H1 (cell line): Measurements from ENCODE around the gene MAP4K5. TPM values are rescaled to one million over a fixed set of nuclear protein-coding genes. Genes with fewer than 3 reads are reported as not detected.

ENCODE experiments used
- CTCF ChIA-PET: fragments of 300-600 bp; sonication (Branson Sonifier 250); formaldehyde crosslinking; loops from one replicate; lab custom pipeline; 2021; ENCODE audit not compliant: partially characterized antibody; lab: Charles Lee
- POLR2A ChIA-PET: fragments of 300-600 bp; sonication (Branson Sonifier 250); formaldehyde crosslinking; loops from one replicate; lab custom pipeline; 2021; ENCODE audit warnings: inconsistent platforms; ENCODE audit not compliant: partially characterized antibody; lab: Charles Lee
- DNase-seq, 2 experiments: peaks; one replicate each; pipeline versions ENCODE4 v3.0.0 to v3.0.0-alpha.2; 2010 to 2022; ENCODE audit warnings: low spot score in 2 of 2, low read depth in 1 of 2, mixed read lengths in 1 of 2
- FAIRE-seq: peaks from 2 replicates; lab custom pipeline; 2011; peaks lifted over from hg19 to GRCh38; lab: Jason Lieb, UNC
- H2AFZ ChIP-seq: 2 replicates; pipeline ENCODE4 v1.8.1; 2012; ENCODE audit warnings: low read length, inconsistent platforms
- H2AK5ac ChIP-seq: 2 replicates; pipeline ENCODE4 v1.6.1; 2013; ENCODE audit warnings: low read depth, low read length
- H2BK120ac ChIP-seq: replicated peaks from 2 replicates; pipeline ENCODE3; 2013; ENCODE audit warnings: low read depth, low read length, inconsistent platforms
- H2BK12ac ChIP-seq: 2 replicates; pipeline ENCODE4 v1.6.1; 2013; ENCODE audit warnings: low read depth, low read length
- H2BK15ac ChIP-seq: 2 replicates; pipeline ENCODE4 v1.6.1; 2013; ENCODE audit warnings: low read length
- H2BK20ac ChIP-seq: 2 replicates; pipeline ENCODE4 v1.6.1; 2013; ENCODE audit warnings: low read length
- H2BK5ac ChIP-seq: 2 replicates; pipeline ENCODE4 v1.6.1; 2013; ENCODE audit warnings: low read depth, low read length
- H3K14ac ChIP-seq: 2 replicates; pipeline ENCODE4 v1.6.1; 2013; ENCODE audit warnings: inconsistent platforms; ENCODE audit not compliant: insufficient read length
- H3K18ac ChIP-seq: 2 replicates; pipeline ENCODE4 v1.6.1; 2013; ENCODE audit warnings: low read length; ENCODE audit errors: extremely low read depth
- H3K23ac ChIP-seq: 2 replicates; pipeline ENCODE4 v1.6.1; 2013; ENCODE audit warnings: inconsistent platforms; ENCODE audit not compliant: insufficient read length
- H3K23me2 ChIP-seq: 2 replicates; pipeline ENCODE4 v1.6.1; 2013; ENCODE audit warnings: low read depth, low read length
- H3K27ac ChIP-seq: 2 replicates; pipeline ENCODE4 v1.6.1; 2011; ENCODE audit warnings: low read depth, low read length, inconsistent platforms
- H3K27me3 ChIP-seq, 4 experiments: replicated peaks in 1 of 4; 1 replicate in 1 of 4; 2 replicates in 3 of 4; pipeline versions ENCODE4 v1.6.1 to v1.8.1; 2011 to 2013; ENCODE audit warnings: low read length in 3 of 4, mild to moderate bottlenecking in 3 of 4, inconsistent platforms in 2 of 4, mixed read lengths in 2 of 4, moderate library complexity in 1 of 4; ENCODE audit not compliant: control insufficient read depth in 3 of 4, insufficient read depth in 3 of 4; ENCODE audit errors: extremely low read depth in 1 of 4
- H3K36me3 ChIP-seq, 4 experiments: 2 replicates each; pipeline versions ENCODE4 v1.6.1 to v1.8.1; 2011 to 2013; ENCODE audit warnings: mild to moderate bottlenecking in 4 of 4, low read length in 3 of 4, moderate library complexity in 2 of 4, control low read depth in 1 of 4, inconsistent platforms in 1 of 4; ENCODE audit not compliant: insufficient read depth in 4 of 4, control insufficient read depth in 2 of 4
- H3K4ac ChIP-seq: replicated peaks from 2 replicates; pipeline ENCODE3; 2013; ENCODE audit warnings: low read length, low read depth, mixed read lengths, inconsistent platforms; ENCODE audit not compliant: insufficient read length
- H3K4me1 ChIP-seq, 4 experiments: replicated peaks in 1 of 4; 1 replicate in 1 of 4; 2 replicates in 3 of 4; pipeline versions ENCODE4 v1.6.1 to v1.8.1; 2011 to 2013; ENCODE audit warnings: low read length in 3 of 4, inconsistent platforms in 2 of 4, mixed read lengths in 1 of 4; ENCODE audit not compliant: insufficient read depth in 4 of 4, control insufficient read depth in 3 of 4
- H3K4me2 ChIP-seq, 2 experiments: 2 replicates each; pipeline versions ENCODE4 v1.6.1 to v1.8.1; 2011 to 2013; ENCODE audit warnings: low read depth in 2 of 2, low read length in 2 of 2, control low read depth in 1 of 2, inconsistent platforms in 1 of 2, mild to moderate bottlenecking in 1 of 2; ENCODE audit not compliant: insufficient read depth in 1 of 2
- H3K4me3 ChIP-seq, 4 experiments: fragments of 200-600, 300-600 bp in 1 of 4; sonication (generic), shearing (Covaris generic), sonication (Bioruptor Twin) in 1 of 4; 2 replicates each; pipeline versions ENCODE4 v1.5.1 to v1.8.1; 2011 to 2016; ENCODE audit warnings: low read length in 4 of 4, low read depth in 3 of 4, control low read depth in 2 of 4, inconsistent platforms in 2 of 4, mild to moderate bottlenecking in 2 of 4, mixed read lengths in 1 of 4, moderate library complexity in 1 of 4; ENCODE audit not compliant: insufficient read depth in 2 of 4; ENCODE audit errors: extremely low read depth in 1 of 4
- H3K56ac ChIP-seq: replicated peaks from 2 replicates; pipeline ENCODE3; 2013; ENCODE audit warnings: low read depth, mild to moderate bottlenecking, mixed read lengths, low read length, inconsistent platforms; ENCODE audit not compliant: insufficient read length
- H3K79me1 ChIP-seq: 2 replicates; pipeline ENCODE4 v1.6.1; 2013; ENCODE audit warnings: low read depth, low read length, control low read depth
- H3K79me2 ChIP-seq, 2 experiments: 2 replicates each; pipeline versions ENCODE4 v1.6.1 to v1.8.1; 2012 to 2013; ENCODE audit warnings: low read length in 2 of 2, mild to moderate bottlenecking in 2 of 2, inconsistent platforms in 1 of 2; ENCODE audit not compliant: insufficient read depth in 2 of 2, control insufficient read depth in 1 of 2
- H3K9ac ChIP-seq, 4 experiments: replicated peaks in 1 of 4; 1 replicate in 1 of 4; 2 replicates in 3 of 4; pipeline versions ENCODE4 v1.6.1 to v1.8.1; 2011 to 2013; ENCODE audit warnings: low read depth in 3 of 4, low read length in 3 of 4, control low read depth in 2 of 4, mild to moderate bottlenecking in 2 of 4, moderate library complexity in 2 of 4, inconsistent platforms in 1 of 4; ENCODE audit errors: extremely low read depth in 1 of 4
- H3K9me3 ChIP-seq, 2 experiments: 2 replicates each; pipeline versions ENCODE4 v1.6.1 to v1.8.1; 2012 to 2013; ENCODE audit warnings: mild to moderate bottlenecking in 2 of 2, moderate library complexity in 2 of 2, control low read depth in 1 of 2, inconsistent platforms in 1 of 2, low read depth in 1 of 2, low read length in 1 of 2, mixed read lengths in 1 of 2; ENCODE audit not compliant: insufficient read depth in 2 of 2
- H4K20me1 ChIP-seq, 2 experiments: replicated peaks in 1 of 2; 2 replicates each; pipeline versions ENCODE3 to v1.8.1; 2011 to 2013; ENCODE audit warnings: inconsistent platforms in 2 of 2, low read length in 2 of 2, mild to moderate bottlenecking in 1 of 2; ENCODE audit not compliant: insufficient read depth in 2 of 2, control insufficient read depth in 1 of 2
- H4K5ac ChIP-seq: 2 replicates; pipeline ENCODE4 v1.6.1; 2013; ENCODE audit warnings: low read length, low read depth, mixed read lengths, inconsistent platforms; ENCODE audit not compliant: insufficient read length
- H4K8ac ChIP-seq: 2 replicates; pipeline ENCODE4 v1.8.0; 2013; ENCODE audit warnings: mild to moderate bottlenecking, moderate library complexity, low read length, inconsistent platforms; ENCODE audit not compliant: insufficient read depth; ENCODE audit errors: extremely low read depth
- H4K91ac ChIP-seq: replicated peaks from 2 replicates; pipeline ENCODE3; 2013; ENCODE audit warnings: low read length, mixed read lengths, inconsistent platforms; ENCODE audit not compliant: insufficient read length
- CBX5 ChIP-seq: fragments of 300-800, 300-1000 bp; sonication (generic); IDR thresholded peaks from 2 replicates; pipeline ENCODE4 v1.7.1; 2016; ENCODE audit warnings: antibody characterized with exemption, low read length, low read depth
- CEBPB ChIP-seq: IDR thresholded peaks from 2 replicates; pipeline ENCODE4 v1.6.1; 2012; ENCODE audit warnings: low read depth, low read length
- CREB1 ChIP-seq: IDR thresholded peaks from 2 replicates; pipeline ENCODE4 v1.6.1; 2012; ENCODE audit warnings: inconsistent platforms
- WGBS, 2 experiments: shearing (Covaris generic) in 1 of 2; methylation state at CpG; one replicate each; pipeline versions ENCODE4 v1.1.6 to v1.1.7; 2013 to 2015; ENCODE audit warnings: low lambda C conversion rate in 2 of 2, mixed read lengths in 2 of 2, inconsistent platforms in 1 of 2, low coverage in 1 of 2, missing lambda C conversion rate in 1 of 2; ENCODE audit not compliant: insufficient replicate concordance in 2 of 2, insufficient coverage in 1 of 2, insufficient read length in 1 of 2; ENCODE audit errors: extremely low coverage in 1 of 2, missing lambda C conversion rate in 1 of 2; 5-methylcytosine and 5-hydroxymethylcytosine counted together
- polyA plus RNA-seq, 7 experiments: library from polyadenylated mRNA; depleted of rRNA in 3 of 7; stranded (reverse) in 5 of 7; unstranded in 2 of 7; fragments of >200 nt in 5 of 7; fragments of 200-250 nt in 2 of 7; gene quantifications; 1 replicate in 5 of 7; 2 replicates in 1 of 7; 4 replicates in 1 of 7; pipeline versions ENCODE4 v1.2.1 to v1.2.3, GENCODE V29; 2011 to 2013; ENCODE audit warnings: missing spikeins in 2 of 7, mixed read lengths in 2 of 7
- total RNA-seq: library from RNA; stranded (reverse); fragmentation: NEBNext Ultra II Directional; extraction: Animal tissue kit (Norgen Biotek cat#: 25700); gene quantifications from 2 replicates; pipeline ENCODE4 v1.2.1, GENCODE V29; 2021

Gene MAP4K5
- total and polyA plus RNA-seq, 2 of the 8 experiments (the other 6 are each of a cell fraction or from before 2014, with no cell fraction given): 7.6 to 34.5 TPM

DNA sequence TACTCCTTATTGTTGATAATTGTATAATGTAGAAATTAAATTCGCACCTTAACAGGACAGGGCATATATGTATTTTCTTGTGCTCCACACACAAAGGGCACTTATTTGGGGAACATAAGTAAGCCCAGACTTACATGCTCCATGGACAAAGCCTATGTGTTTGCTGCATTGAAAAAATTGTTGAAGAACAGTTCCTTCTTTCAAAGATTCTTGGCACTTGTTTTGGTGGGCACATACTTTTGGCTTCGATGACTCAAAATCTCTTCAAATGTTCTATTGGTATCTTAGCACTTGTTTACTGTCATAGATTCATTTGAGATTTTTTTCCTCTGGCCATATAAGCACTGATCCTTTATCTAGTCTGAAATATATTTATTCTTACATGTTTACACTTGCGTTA is 1.4 kb upstream of the MAP4K5 start:
- H2BK12ac ChIP-seq: no peak overlapping the region
- H3K36me3 ChIP-seq: no peaks in the 10 kb centered on the region
- no peak overlapping the region for H2AK5ac ChIP-seq
- no peak overlapping the region for H3K9ac ChIP-seq
- H3K23me2 ChIP-seq: peaks cover 11% of the 10 kb centered on the region
- no peak overlapping the region for H3K4ac ChIP-seq
- no peak for FAIRE-seq
- H3K9me3 ChIP-seq: peaks cover 0 to 6% of the 10 kb centered on the region in 2 experiments; a peak in 1 of 4 replicates
- no peak overlapping the region for H3K18ac ChIP-seq
- H4K91ac ChIP-seq: no peak overlapping the region
- no peak overlapping the region for H2BK5ac ChIP-seq
- no peak overlapping the region for H3K14ac ChIP-seq
- no peak overlapping the region for H3K23ac ChIP-seq
- 60% methylated on average over 3 of the region's 3 CpGs; no CpG with 5 or more reads in 1 of the 2 experiments for WGBS, 2 experiments
- H3K27me3 ChIP-seq: no peaks in the 10 kb centered on the region
- H4K8ac ChIP-seq: no peak overlapping the region
- no peak overlapping the region for H3K56ac ChIP-seq
- H2BK15ac ChIP-seq: no peak overlapping the region
- POLR2A ChIA-PET: interaction anchor here (0.6 kb wide), 1 partner anchor 123 kb away, joined by 3 read pairs; no protein-coding TSS in a partner anchor
- H2BK120ac ChIP-seq: no peak overlapping the region
- H4K5ac ChIP-seq: no peak overlapping the region
- H3K79me2 ChIP-seq: peaks cover 5 to 30% of the 10 kb centered on the region in 2 experiments; a peak in 3 of 4 replicates
- peaks cover 0 to 6% (median 5%) of the 10 kb centered on the region in 4 experiments; a peak in 3 of 7 replicates for H3K4me1 ChIP-seq
- no peak overlapping the region for H3K4me3 ChIP-seq
- no peak overlapping the region; a peak in 1 of 4 replicates for H3K4me2 ChIP-seq
- no peak for DNase-seq
- H2BK20ac ChIP-seq: no peak overlapping the region
- peaks cover 0 to 5% of the 10 kb centered on the region in 2 experiments for H4K20me1 ChIP-seq
- CTCF ChIA-PET: interaction anchor here (1.0 kb wide), 1 partner anchor 183 kb away, joined by 3 read pairs; no protein-coding TSS in a partner anchor
- H3K79me1 ChIP-seq: no peaks in the 10 kb centered on the region
- no peak overlapping the region for H2AFZ ChIP-seq
- H3K27ac ChIP-seq: no peak overlapping the region
- TF ChIP-seq CEBPB (no peak), CBX5 (no peak), CREB1 (no peak)
